B cell (primary cell): ENCODE results near the gene CCBE1. TPM values are rescaled to one million over a fixed set of nuclear protein-coding genes. Genes with fewer than 3 reads are reported as not detected.

ENCODE experiments used
- ATAC-seq: fragments of 200-7000 bp; cut with Tn5 transposase; one replicate; pipeline ENCODE4 v1.10.0; 2021; ENCODE audit warnings: low read depth, mild to moderate bottlenecking, moderate number of reproducible peaks, moderate library complexity
- CTCF ChIA-PET: fragments of 350-600 bp; sonication (Branson Sonifier 250); formaldehyde crosslinking; loops from one replicate; lab custom pipeline; 2021; ENCODE audit warnings: antibody characterized with exemption, inconsistent platforms; lab: Charles Lee
- POLR2A ChIA-PET: fragments of 350-600 bp; sonication (Branson Sonifier 250); formaldehyde crosslinking; loops from one replicate; lab custom pipeline; 2021; ENCODE audit warnings: antibody characterized with exemption; lab: Charles Lee
- DNase-seq: peaks from one replicate; pipeline ENCODE4 v3.0.0; 2013
- H2AFZ ChIP-seq: 2 replicates; pipeline ENCODE4 v1.6.1; 2012; ENCODE audit warnings: mild to moderate bottlenecking, low read depth, low read length; ENCODE audit not compliant: insufficient read depth, poor library complexity, severe bottlenecking
- H3K27ac ChIP-seq, 2 donors: 1 replicate in 1 of 2; 2 replicates in 1 of 2; pipeline ENCODE4 v1.5.1; 2012 to 2013; ENCODE audit warnings: low read length in 2 of 2, mild to moderate bottlenecking in 2 of 2, moderate library complexity in 1 of 2
- H3K27me3 ChIP-seq, 4 experiments: fragments of 200-600 bp in 1 of 4; sonication (generic) in 1 of 4; replicated peaks in 1 of 4; 1 replicate in 2 of 4; 2 replicates in 2 of 4; pipeline versions ENCODE4 v1.6.1 to v1.7.0; 2013 to 2016; ENCODE audit warnings: low read length in 3 of 4, mild to moderate bottlenecking in 2 of 4, mixed read lengths in 1 of 4, moderate library complexity in 1 of 4; ENCODE audit not compliant: insufficient read depth in 4 of 4, control insufficient read depth in 3 of 4; ENCODE audit errors: control extremely low read depth in 1 of 4
- H3K36me3 ChIP-seq, 2 experiments: replicated peaks in 1 of 2; 1 replicate in 1 of 2; 2 replicates in 1 of 2; pipeline versions ENCODE4 v1.6.1 to v1.7.1; 2013; ENCODE audit warnings: low read length in 1 of 2; ENCODE audit not compliant: insufficient read depth in 2 of 2, control insufficient read depth in 1 of 2; ENCODE audit errors: control extremely low read depth in 1 of 2, extremely low read depth in 1 of 2
- H3K4me1 ChIP-seq, 2 donors: fragments of 200-600 bp in 1 of 2; sonication (generic) in 1 of 2; 1 replicate in 1 of 2; 2 replicates in 1 of 2; pipeline versions ENCODE4 v1.5.1 to v1.6.1; 2013 to 2017; ENCODE audit warnings: low read length in 2 of 2; ENCODE audit not compliant: control insufficient read depth in 2 of 2, insufficient read depth in 2 of 2
- H3K4me2 ChIP-seq: replicated peaks from 2 replicates; pipeline ENCODE3; 2012; ENCODE audit warnings: mild to moderate bottlenecking, low read depth, low read length; ENCODE audit not compliant: poor library complexity, severe bottlenecking
- H3K4me3 ChIP-seq, 5 experiments: fragments of 200-600 bp in 1 of 5; sonication (generic) in 1 of 5; 1 replicate in 3 of 5; 2 replicates in 2 of 5; pipeline versions ENCODE4 v1.5.1 to v1.7.0; 2011 to 2016; ENCODE audit warnings: low read length in 4 of 5, mild to moderate bottlenecking in 4 of 5, low read depth in 2 of 5, control low read depth in 1 of 5, moderate library complexity in 1 of 5; ENCODE audit not compliant: insufficient read depth in 1 of 5; ENCODE audit errors: control extremely low read depth in 1 of 5, extremely low read depth in 1 of 5
- H3K79me2 ChIP-seq: fragments of 200-600 bp; sonication (generic); one replicate; pipeline ENCODE4 v1.6.0; 2016; ENCODE audit warnings: low read length; ENCODE audit not compliant: control insufficient read depth, insufficient read depth
- H3K9ac ChIP-seq: fragments of 200-600 bp; sonication (generic); 2 replicates; pipeline ENCODE4 v1.6.1; 2017; ENCODE audit warnings: mild to moderate bottlenecking, low read length, moderate library complexity
- H3K9me3 ChIP-seq, 3 donors: one replicate each; pipeline versions ENCODE4 v1.6.1 to v1.7.1; 2013; ENCODE audit warnings: low read length in 2 of 3; ENCODE audit not compliant: control insufficient read depth in 2 of 3, insufficient read depth in 1 of 3; ENCODE audit errors: control extremely low read depth in 1 of 3
- H4K20me1 ChIP-seq: 2 replicates; pipeline ENCODE4 v1.6.0; 2012; ENCODE audit warnings: mild to moderate bottlenecking, low read length; ENCODE audit not compliant: insufficient read depth, control insufficient read depth, poor library complexity, severe bottlenecking
- H3K27ac Mint-ChIP-seq: one replicate; pipeline ENCODE4 v1.8.0; 2021; ENCODE audit warnings: mixed read lengths
- H3K27me3 Mint-ChIP-seq: one replicate; pipeline ENCODE4 v1.8.0; 2021; ENCODE audit warnings: mixed read lengths
- H3K4me1 Mint-ChIP-seq: one replicate; pipeline ENCODE4 v1.8.0; 2021; ENCODE audit warnings: mixed read lengths
- H3K4me3 Mint-ChIP-seq: one replicate; pipeline ENCODE4 v1.8.0; 2021; ENCODE audit warnings: mixed read lengths
- H3K9me3 Mint-ChIP-seq: one replicate; pipeline ENCODE4 v1.8.0; 2022; ENCODE audit warnings: mixed read lengths; ENCODE audit not compliant: insufficient read depth
- CTCF ChIP-seq: fragments of 200-600 bp; IDR thresholded peaks from one replicate; pipeline ENCODE4 v1.8.0; 2022; ENCODE audit warnings: antibody characterized with exemption, mild to moderate bottlenecking
- EZH2 ChIP-seq: IDR thresholded peaks from 2 replicates; pipeline ENCODE4 v1.6.1; 2012; ENCODE audit warnings: borderline replicate concordance, low read depth, mild to moderate bottlenecking, moderate library complexity, low read length; ENCODE audit not compliant: insufficient read depth, poor library complexity, severe bottlenecking
- WGBS: methylation state at CpG from one replicate; pipeline ENCODE4 v1.1.5; 2013; ENCODE audit warnings: missing lambda C conversion rate; ENCODE audit not compliant: insufficient coverage; 5-methylcytosine and 5-hydroxymethylcytosine counted together
- intact Hi-C: fragments of 100-400 bp; cut with micrococcal nuclease; formaldehyde crosslinking; loops from one replicate; pipeline ENCODE4 v1.10.0; 2022
- polyA plus RNA-seq: library from polyadenylated mRNA; depleted of rRNA; stranded (reverse); fragments of >200 nt; gene quantifications from 2 replicates; pipeline ENCODE4 v1.2.3, GENCODE V29; 2012
- total RNA-seq, 2 donors: library from RNA; stranded (reverse); fragments of 120-200 nt in 1 of 2; gene quantifications; 1 replicate in 1 of 2; 2 replicates in 1 of 2; pipeline versions ENCODE4 v1.2.3 to v1.2.4, GENCODE V29; 2013 to 2022

Gene CCBE1
- total and polyA plus RNA-seq, 2 donors (not counting 1 experiment from before 2014, with no cell fraction given) = not detected

GRCh38 chr18:59540346-59540745 lies 156.9 kb downstream of the CCBE1 start:
- H3K36me3 ChIP-seq = no peaks in the 10 kb centered on the region
- no peak overlapping the region for H3K27ac Mint-ChIP-seq
- no peaks in the 10 kb centered on the region for H3K4me1 ChIP-seq
- ATAC-seq (no peak), DNase-seq (no peak)
- H2AFZ ChIP-seq = no peak overlapping the region
- no peaks in the 10 kb centered on the region for H3K9me3 ChIP-seq
- H3K27me3 ChIP-seq = no peaks in the 10 kb centered on the region
- no peak overlapping the region for H3K9ac ChIP-seq
- no peaks in the 10 kb centered on the region for H4K20me1 ChIP-seq
- no peak for TF ChIP-seq CTCF
- no peak for TF ChIP-seq EZH2
- no peak overlapping the region for H3K4me3 Mint-ChIP-seq
- H3K4me3 ChIP-seq = no peak overlapping the region
- ChIA-PET CTCF (no interaction called here), POLR2A (no interaction called here)
- H3K9me3 Mint-ChIP-seq = no peaks in the 10 kb centered on the region
- intact Hi-C loops = no loop called here
- no peaks in the 10 kb centered on the region for H3K79me2 ChIP-seq
- H3K27me3 Mint-ChIP-seq = peaks cover 18% of the 10 kb centered on the region
- no peak overlapping the region for H3K27ac ChIP-seq
- H3K4me1 Mint-ChIP-seq = no peaks in the 10 kb centered on the region
- no peak overlapping the region for H3K4me2 ChIP-seq

GRCh38 chr18:59539108-59539507 lies 158.1 kb downstream of the CCBE1 start:
- no peak overlapping the region for H2AFZ ChIP-seq
- H3K79me2 ChIP-seq = no peaks in the 10 kb centered on the region
- no peaks in the 10 kb centered on the region for H3K4me1 Mint-ChIP-seq
- ChIA-PET CTCF (no interaction called here), POLR2A (no interaction called here)
- DNase-seq (no peak), ATAC-seq (no peak)
- intact Hi-C loops = no loop called here
- no peak overlapping the region for H3K4me3 Mint-ChIP-seq
- H3K27me3 Mint-ChIP-seq = peaks cover 22% of the 10 kb centered on the region
- no peak overlapping the region for H3K9ac ChIP-seq
- H3K27ac ChIP-seq = no peak overlapping the region
- H3K27me3 ChIP-seq = peaks cover 0 to 3% (median 0%) of the 10 kb centered on the region in 4 experiments
- no peak overlapping the region for H3K27ac Mint-ChIP-seq
- TF ChIP-seq EZH2 = no peak
- no peaks in the 10 kb centered on the region for H3K36me3 ChIP-seq
- WGBS = 4% methylated on average over 4 of the region's 4 CpGs
- no peak overlapping the region for H3K4me3 ChIP-seq
- no peaks in the 10 kb centered on the region for H3K4me1 ChIP-seq
- H3K4me2 ChIP-seq = no peak overlapping the region
- H4K20me1 ChIP-seq = no peaks in the 10 kb centered on the region
- no peaks in the 10 kb centered on the region for H3K9me3 Mint-ChIP-seq
- H3K9me3 ChIP-seq = no peaks in the 10 kb centered on the region
